Measurements from ENCODE around the gene APBB3.

APBB3 gene

DNA sequence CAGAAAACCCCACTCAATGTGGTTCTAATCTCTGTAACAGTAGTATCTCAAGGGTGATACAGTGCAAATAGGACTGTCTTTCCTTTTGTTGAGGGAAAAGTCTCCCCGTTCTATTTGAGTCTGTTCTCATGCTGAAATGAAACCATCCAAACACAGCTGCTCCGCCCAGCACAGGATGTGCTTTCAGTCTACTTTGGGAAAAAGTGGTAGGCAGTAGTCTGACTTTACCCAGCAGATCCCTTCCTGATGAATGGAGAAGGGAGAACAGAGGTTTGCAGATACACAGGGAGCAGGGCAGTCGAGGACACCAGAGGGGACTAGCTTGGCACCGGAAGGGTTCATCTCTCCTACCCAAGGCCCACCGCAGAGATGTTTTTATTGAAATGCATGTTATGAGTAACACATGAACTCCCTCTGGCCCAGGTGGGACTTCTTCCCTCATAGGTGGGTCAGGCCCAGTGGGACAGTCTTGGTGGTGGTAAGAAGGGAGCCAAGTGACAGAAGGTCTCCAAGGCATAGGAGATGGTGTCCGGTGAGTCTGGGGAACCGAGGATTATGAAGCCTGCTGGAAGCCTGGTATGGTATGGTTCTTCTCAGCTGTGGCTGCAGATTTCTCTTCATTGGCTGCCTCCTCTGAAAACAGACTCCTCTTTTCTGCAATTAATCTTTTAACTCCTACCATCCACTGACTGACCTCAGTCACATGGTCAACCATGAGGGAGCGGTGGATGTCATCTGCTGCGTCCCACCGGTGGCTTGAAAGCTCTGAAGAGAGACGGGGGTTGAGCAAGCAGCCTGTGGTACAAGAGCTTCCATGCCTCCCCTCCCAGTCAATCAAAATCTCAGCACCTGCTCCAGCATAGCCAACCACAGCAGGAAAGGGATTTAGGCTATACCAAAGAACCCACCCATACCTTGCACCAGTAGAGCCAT is 14.0 kb downstream of the APBB3 start:
- TF ChIP-seq CTCF (IDR thresholded peaks at IDR 0.05; ENCODE audit: insufficient read depth, low read length, poor library complexity, severe bottlenecking): no peak
- TF ChIP-seq EZH2phosphoT487 (conservative IDR thresholded peaks at IDR 0.05; ENCODE audit: low read length): no peak
- H3F3A ChIP-seq (ENCODE audit: insufficient read depth): peaks cover 11% of the 10 kb centered on the region; the same call in 1 of the 2 replicates
- no peak overlapping the region for H3K4me2 ChIP-seq (ENCODE audit: low read depth, low read length, poor library complexity, severe bottlenecking)
- H3K9me2 ChIP-seq (replicated peaks; ENCODE audit: insufficient read depth, low read length): no peaks in the 10 kb centered on the region
- H3K79me2 ChIP-seq (ENCODE audit: insufficient read depth, low read length): peaks cover 28% of the 10 kb centered on the region
- no peaks in the 10 kb centered on the region for H4K20me1 ChIP-seq (ENCODE audit: low read depth, low read length)
- H3K27me3 ChIP-seq (ENCODE audit: low read length): no peaks in the 10 kb centered on the region
- 0 out of 2 replicates have a peak, but pooled peaks cover 3% of the 10 kb centered on the region for H3K36me3 ChIP-seq (ENCODE audit: low read length)
- no peaks in the 10 kb centered on the region for H3K9me3 ChIP-seq (ENCODE audit: insufficient read depth, low read length)
- no peak overlapping the region for H2AFZ ChIP-seq (ENCODE audit: low read depth, low read length, severe bottlenecking)
- no peak overlapping the region for H3K4me3 ChIP-seq (ENCODE audit: insufficient read depth, low read length, poor library complexity, severe bottlenecking)
- no peak overlapping the region for H3K27ac ChIP-seq (ENCODE audit: low read depth, low read length)
- no peak overlapping the region for H3K9ac ChIP-seq (ENCODE audit: low read length)

- Histone ChIP-seq H3K4me2 (ENCODE audit: low read depth, low read length, poor library complexity, severe bottlenecking) (no peak overlapping the region), H3F3A (ENCODE audit: insufficient read depth) (peaks cover 11% of the 10 kb centered on the region; the same call in 1 of the 2 replicates)
Observed at GRCh38 chr5:140549237-140550144, 14.9 kb downstream of the APBB3 start.

DNA sequence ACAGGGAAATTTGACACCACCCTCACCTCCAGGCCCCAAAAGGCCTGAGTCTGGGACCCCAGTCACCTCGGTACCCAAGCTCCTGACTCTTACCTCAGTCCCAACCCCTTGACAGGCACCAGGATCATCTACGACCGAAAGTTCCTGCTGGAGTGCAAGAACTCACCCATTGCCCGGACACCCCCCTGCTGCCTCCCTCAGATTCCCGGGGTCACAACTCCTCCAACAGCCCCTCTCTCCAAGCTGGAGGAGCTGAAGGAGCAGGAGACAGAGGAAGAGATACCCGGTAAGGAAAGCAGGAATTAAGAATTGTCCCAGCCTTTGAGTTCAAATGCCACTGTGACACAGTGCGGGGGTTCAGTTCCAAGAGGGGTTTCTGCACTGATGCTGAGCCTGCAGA is 15.6 kb downstream of the APBB3 start:
- no peak overlapping the region for H3K4me3 ChIP-seq (ENCODE audit: insufficient read depth, low read length, poor library complexity, severe bottlenecking)
- peak overlapping the region; percentile 80 for H3K4me2 ChIP-seq (ENCODE audit: low read depth, low read length, poor library complexity, severe bottlenecking)
- H3K79me2 ChIP-seq (ENCODE audit: insufficient read depth, low read length): peaks cover 12% of the 10 kb centered on the region
- TF ChIP-seq EZH2phosphoT487 (conservative IDR thresholded peaks at IDR 0.05; ENCODE audit: low read length): no peak
- TF ChIP-seq CTCF (IDR thresholded peaks at IDR 0.05; ENCODE audit: insufficient read depth, low read length, poor library complexity, severe bottlenecking): no peak
- H3K9ac ChIP-seq (ENCODE audit: low read length): peak overlapping the region; percentile 58
- peak overlapping the region; percentile 70 for H3K27ac ChIP-seq (ENCODE audit: low read depth, low read length)
- no peaks in the 10 kb centered on the region for H3K9me3 ChIP-seq (ENCODE audit: insufficient read depth, low read length)
- H3K36me3 ChIP-seq (ENCODE audit: low read length): 0 out of 2 replicates have a peak, but pooled peaks cover 3% of the 10 kb centered on the region
- H3K27me3 ChIP-seq (ENCODE audit: low read length): no peaks in the 10 kb centered on the region
- no peak overlapping the region for H2AFZ ChIP-seq (ENCODE audit: low read depth, low read length, severe bottlenecking)
- H4K20me1 ChIP-seq (ENCODE audit: low read depth, low read length): no peaks in the 10 kb centered on the region
- H3F3A ChIP-seq (ENCODE audit: insufficient read depth): peaks cover 11% of the 10 kb centered on the region; the same call in 1 of the 2 replicates
- no peaks in the 10 kb centered on the region for H3K9me2 ChIP-seq (replicated peaks; ENCODE audit: insufficient read depth, low read length)

More at GRCh38 chr5:140549237-140550144, 14.9 kb downstream of the APBB3 start:
- H3K9me3 ChIP-seq (ENCODE audit: insufficient read depth, low read length): no peaks in the 10 kb centered on the region
- no peaks in the 10 kb centered on the region for H3K9me2 ChIP-seq (replicated peaks; ENCODE audit: insufficient read depth, low read length)
- H3K79me2 ChIP-seq (ENCODE audit: insufficient read depth, low read length): peaks cover 19% of the 10 kb centered on the region
- H3K27me3 ChIP-seq (ENCODE audit: low read length): no peaks in the 10 kb centered on the region
- TF ChIP-seq EZH2phosphoT487 (conservative IDR thresholded peaks at IDR 0.05; ENCODE audit: low read length): no peak
- no peak for TF ChIP-seq CTCF (IDR thresholded peaks at IDR 0.05; ENCODE audit: insufficient read depth, low read length, poor library complexity, severe bottlenecking)
- H2AFZ ChIP-seq (ENCODE audit: low read depth, low read length, severe bottlenecking): no peak overlapping the region
- no peak overlapping the region for H3K4me3 ChIP-seq (ENCODE audit: insufficient read depth, low read length, poor library complexity, severe bottlenecking)
- H4K20me1 ChIP-seq (ENCODE audit: low read depth, low read length): no peaks in the 10 kb centered on the region
- H3K9ac ChIP-seq (ENCODE audit: low read length): no peak overlapping the region
- 0 out of 2 replicates have a peak, but pooled peaks cover 3% of the 10 kb centered on the region for H3K36me3 ChIP-seq (ENCODE audit: low read length)
- no peak overlapping the region for H3K27ac ChIP-seq (ENCODE audit: low read depth, low read length)
